Measurements from ENCODE around the gene MED13L.

MED13L gene

GRCh38 chr12:116277467-116278278, at the start of gene MED13L:
Gene MED13L (minus strand): TSS chr12:116277693. CDS start chr12:116277131, 562 bp downstream.
- Histone ChIP-seq H3K27me3 (ENCODE audit: low read depth, low read length) (no peaks in the 10 kb centered on the region), H3K27ac (ENCODE audit: low read length) (peak within 1 kb of the TSS; percentile 88), H3K9me3 (ENCODE audit: control insufficient read depth in 1 of 2, low read length in 2 of 2) (no peaks in the 10 kb centered on the region), H3K4me3 (ENCODE audit: low read depth in 1 of 2, low read length in 2 of 2) (peak within 1 kb of the TSS; percentile 89 to 94), H3K4me1 (ENCODE audit: control insufficient read depth in 1 of 2, insufficient read depth in 2 of 2, low read length in 2 of 2) (peaks cover 11 to 29% of the 10 kb centered on the region in 2 donors), H3K36me3 (ENCODE audit: control insufficient read depth in 1 of 2, insufficient read depth in 2 of 2, low read length in 2 of 2) (no peaks in the 10 kb centered on the region)

DNA sequence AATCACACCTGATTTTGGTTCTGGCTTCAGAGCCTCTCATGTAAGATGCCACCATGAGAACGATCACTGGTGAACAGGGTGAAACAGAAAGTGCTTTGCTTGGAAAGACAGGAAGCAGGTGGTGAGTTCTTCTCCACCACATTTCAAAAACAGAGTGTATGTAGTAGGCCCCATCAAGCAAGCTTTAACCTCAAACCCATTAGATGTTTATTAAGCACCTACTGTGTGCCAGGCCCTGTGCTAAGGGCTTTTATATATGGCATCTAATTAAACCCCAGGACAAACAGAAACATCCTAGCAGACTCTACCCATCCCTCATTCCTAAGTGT, 47.8 kb upstream of the MED13L start:
- Histone ChIP-seq H3K4me1 (ENCODE audit: control insufficient read depth in 1 of 2, insufficient read depth in 2 of 2, low read length in 2 of 2) (peaks cover 0 to 3% of the 10 kb centered on the region in 2 donors), H3K27me3 (ENCODE audit: low read depth, low read length) (no peaks in the 10 kb centered on the region), H3K4me3 (ENCODE audit: low read depth in 1 of 2, low read length in 2 of 2) (no peak overlapping the region), H3K9me3 (ENCODE audit: control insufficient read depth in 1 of 2, low read length in 2 of 2) (no peaks in the 10 kb centered on the region), H3K36me3 (ENCODE audit: control insufficient read depth in 1 of 2, insufficient read depth in 2 of 2, low read length in 2 of 2) (no peaks in the 10 kb centered on the region), H3K27ac (ENCODE audit: low read length) (peak overlapping the region; percentile 27)

GRCh38 chr12:116324654-116325335, 47.3 kb upstream of the MED13L start:
- H3K4me1 ChIP-seq (ENCODE audit: control insufficient read depth in 1 of 2, insufficient read depth in 2 of 2, low read length in 2 of 2): peaks cover 0 to 3% of the 10 kb centered on the region in 2 donors
- H3K27me3 ChIP-seq (ENCODE audit: low read depth, low read length): no peaks in the 10 kb centered on the region
- peak overlapping the region; percentile 27 for H3K27ac ChIP-seq (ENCODE audit: low read length)
- H3K36me3 ChIP-seq (ENCODE audit: control insufficient read depth in 1 of 2, insufficient read depth in 2 of 2, low read length in 2 of 2): no peaks in the 10 kb centered on the region
- H3K4me3 ChIP-seq (ENCODE audit: low read depth in 1 of 2, low read length in 2 of 2): no peak overlapping the region
- no peaks in the 10 kb centered on the region for H3K9me3 ChIP-seq (ENCODE audit: control insufficient read depth in 1 of 2, low read length in 2 of 2)

- H3K4me3 ChIP-seq (ENCODE audit: low read depth in 1 of 2, low read length in 2 of 2): no peak overlapping the region
- peaks cover 10 to 11% of the 10 kb centered on the region in 2 donors for H3K4me1 ChIP-seq (ENCODE audit: control insufficient read depth in 1 of 2, insufficient read depth in 2 of 2, low read length in 2 of 2)
- H3K9me3 ChIP-seq (ENCODE audit: control insufficient read depth in 1 of 2, low read length in 2 of 2): no peaks in the 10 kb centered on the region
- no peaks in the 10 kb centered on the region for H3K27me3 ChIP-seq (ENCODE audit: low read depth, low read length)
- H3K36me3 ChIP-seq (ENCODE audit: control insufficient read depth in 1 of 2, insufficient read depth in 2 of 2, low read length in 2 of 2): no peaks in the 10 kb centered on the region
- no peak overlapping the region for H3K27ac ChIP-seq (ENCODE audit: low read length)
These were observed 46.2 kb upstream of the MED13L start for GRCh38 chr12:116323406-116324386.

DNA sequence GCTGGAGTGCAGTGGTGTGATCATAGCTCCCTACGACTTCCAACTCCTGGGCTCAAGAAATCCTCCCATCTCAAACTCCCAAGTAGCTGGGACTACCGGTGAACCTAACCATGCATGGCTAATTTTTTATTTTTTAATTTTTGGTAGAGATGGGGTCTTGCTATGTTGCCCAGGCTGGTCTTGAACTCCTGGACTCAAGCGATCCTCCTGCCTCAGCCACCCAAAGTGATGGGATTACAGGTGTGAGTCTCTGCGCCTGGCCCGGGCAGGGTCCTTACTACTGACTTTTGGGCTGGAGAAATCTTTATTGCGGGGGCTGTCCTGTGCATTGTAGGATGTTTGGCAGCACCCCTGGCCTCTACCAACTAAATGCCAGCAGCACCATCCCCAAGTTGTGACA, 44.4 kb upstream of the MED13L start:
- Histone ChIP-seq H3K27me3 (ENCODE audit: low read depth, low read length) (no peaks in the 10 kb centered on the region), H3K4me3 (ENCODE audit: low read depth in 1 of 2, low read length in 2 of 2) (no peak overlapping the region), H3K9me3 (ENCODE audit: control insufficient read depth in 1 of 2, low read length in 2 of 2) (no peaks in the 10 kb centered on the region), H3K36me3 (ENCODE audit: control insufficient read depth in 1 of 2, insufficient read depth in 2 of 2, low read length in 2 of 2) (no peaks in the 10 kb centered on the region), H3K27ac (ENCODE audit: low read length) (no peak overlapping the region), H3K4me1 (ENCODE audit: control insufficient read depth in 1 of 2, insufficient read depth in 2 of 2, low read length in 2 of 2) (peaks cover 10 to 19% of the 10 kb centered on the region in 2 donors)

DNA sequence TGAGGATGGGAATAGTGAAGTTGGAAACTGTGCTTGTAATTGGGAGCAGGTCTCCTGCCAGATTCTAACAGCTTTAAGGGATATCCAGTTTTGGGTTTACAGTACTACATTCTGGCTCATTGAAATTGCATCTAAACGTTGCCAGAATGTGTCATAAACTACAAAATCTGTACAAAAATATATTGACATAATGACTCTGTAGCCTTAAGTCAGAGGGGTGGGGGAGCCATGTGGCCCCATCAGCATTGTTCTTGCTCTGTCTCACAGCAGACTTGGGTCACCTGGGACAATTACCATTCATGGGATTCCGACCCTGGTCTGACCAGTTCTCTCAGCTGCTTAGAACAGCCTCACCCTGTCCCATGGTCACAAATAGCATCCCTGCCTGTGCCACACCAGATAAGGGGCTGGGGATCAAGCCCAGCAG, 43.3 kb upstream of the MED13L start:
- no peaks in the 10 kb centered on the region for H3K9me3 ChIP-seq (ENCODE audit: control insufficient read depth in 1 of 2, low read length in 2 of 2)
- no peaks in the 10 kb centered on the region for H3K36me3 ChIP-seq (ENCODE audit: control insufficient read depth in 1 of 2, insufficient read depth in 2 of 2, low read length in 2 of 2)
- no peaks in the 10 kb centered on the region for H3K27me3 ChIP-seq (ENCODE audit: low read depth, low read length)
- peaks cover 10 to 19% of the 10 kb centered on the region in 2 donors for H3K4me1 ChIP-seq (ENCODE audit: control insufficient read depth in 1 of 2, insufficient read depth in 2 of 2, low read length in 2 of 2)
- H3K4me3 ChIP-seq (ENCODE audit: low read depth in 1 of 2, low read length in 2 of 2): no peak overlapping the region
- H3K27ac ChIP-seq (ENCODE audit: low read length): peak overlapping the region; percentile 79

DNA sequence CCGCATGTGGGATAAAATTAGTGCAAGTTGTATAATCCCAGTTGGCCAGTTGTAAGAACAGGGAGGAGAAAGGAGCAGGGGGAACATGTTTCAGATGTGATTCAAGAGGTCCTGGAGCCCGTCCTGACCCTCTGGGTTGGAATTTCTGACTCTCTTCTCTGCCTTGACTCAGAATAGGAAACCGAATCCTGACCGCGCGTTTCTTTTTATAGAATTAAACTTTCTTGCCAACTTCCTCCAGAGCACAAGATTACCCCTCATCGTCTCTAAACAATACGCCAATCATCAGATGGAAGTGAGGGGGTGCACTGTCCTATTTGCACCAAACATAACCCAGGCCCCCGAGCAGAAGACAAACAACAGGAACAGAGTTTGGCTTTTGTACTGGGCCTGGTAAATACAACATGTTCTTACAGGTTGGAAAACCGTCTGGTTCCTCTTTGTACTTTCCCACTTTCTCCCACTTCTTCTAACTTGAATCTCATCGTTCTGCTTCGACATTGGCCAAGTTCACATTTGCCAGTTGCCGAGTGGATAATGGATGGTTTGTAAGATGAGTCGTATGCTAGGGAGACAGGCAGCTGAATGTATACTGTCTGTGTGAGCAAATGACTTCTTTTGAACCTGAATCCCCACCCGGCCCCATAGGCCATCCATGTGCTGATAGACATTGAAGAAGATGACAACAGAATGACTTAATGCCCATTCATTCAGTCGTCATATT, 42.6 kb upstream of the MED13L start:
- Histone ChIP-seq H3K9me3 (ENCODE audit: control insufficient read depth in 1 of 2, low read length in 2 of 2) (no peaks in the 10 kb centered on the region), H3K27me3 (ENCODE audit: low read depth, low read length) (no peaks in the 10 kb centered on the region), H3K36me3 (ENCODE audit: control insufficient read depth in 1 of 2, insufficient read depth in 2 of 2, low read length in 2 of 2) (no peaks in the 10 kb centered on the region), H3K4me1 (ENCODE audit: control insufficient read depth in 1 of 2, insufficient read depth in 2 of 2, low read length in 2 of 2) (peaks cover 10 to 19% of the 10 kb centered on the region in 2 donors), H3K27ac (ENCODE audit: low read length) (peak overlapping the region; percentile 79), H3K4me3 (ENCODE audit: low read depth in 1 of 2, low read length in 2 of 2) (peak overlapping the region in 1 of 2 donors; percentile 40)

DNA sequence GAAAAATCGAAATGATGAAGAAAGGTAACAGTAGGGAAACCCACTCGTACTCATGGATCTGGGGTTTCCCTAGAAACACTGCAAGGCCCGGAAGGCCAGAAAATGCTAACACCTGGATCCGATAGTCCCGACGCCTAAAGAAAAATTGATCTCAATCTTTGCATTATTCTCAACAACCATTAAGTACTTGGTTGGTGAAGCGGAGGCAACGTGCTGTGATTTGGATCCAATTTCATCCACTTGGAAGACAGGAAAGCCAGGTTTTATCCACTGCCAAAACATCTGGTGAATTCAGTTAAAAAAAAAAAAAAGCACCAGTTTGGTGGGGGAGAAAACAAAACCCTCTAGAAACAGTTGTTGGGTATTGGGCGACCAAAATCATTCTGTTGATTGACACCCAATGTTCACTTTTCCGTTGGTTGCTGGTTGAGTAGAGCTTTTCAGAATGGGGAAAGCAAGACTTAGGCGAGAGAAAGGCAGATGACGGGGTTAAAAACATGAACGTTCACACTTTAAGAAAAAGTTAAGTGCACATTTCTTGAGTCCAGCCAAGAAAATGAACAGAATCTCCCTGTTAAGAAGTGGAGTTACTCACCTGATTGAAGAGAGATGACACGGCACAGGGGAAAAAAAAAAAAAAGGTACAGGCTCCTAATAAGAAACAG, 41.9 kb upstream of the MED13L start:
- H3K4me1 ChIP-seq (ENCODE audit: control insufficient read depth in 1 of 2, insufficient read depth in 2 of 2, low read length in 2 of 2): peaks cover 10 to 19% of the 10 kb centered on the region in 2 donors
- no peaks in the 10 kb centered on the region for H3K36me3 ChIP-seq (ENCODE audit: control insufficient read depth in 1 of 2, insufficient read depth in 2 of 2, low read length in 2 of 2)
- H3K4me3 ChIP-seq (ENCODE audit: low read depth in 1 of 2, low read length in 2 of 2): peak overlapping the region in 1 of 2 donors; percentile 40
- peak overlapping the region; percentile 79 for H3K27ac ChIP-seq (ENCODE audit: low read length)
- no peaks in the 10 kb centered on the region for H3K9me3 ChIP-seq (ENCODE audit: control insufficient read depth in 1 of 2, low read length in 2 of 2)
- no peaks in the 10 kb centered on the region for H3K27me3 ChIP-seq (ENCODE audit: low read depth, low read length)

- H3K36me3 ChIP-seq (ENCODE audit: control insufficient read depth in 1 of 2, insufficient read depth in 2 of 2, low read length in 2 of 2): no peaks in the 10 kb centered on the region
- H3K4me3 ChIP-seq (ENCODE audit: low read depth in 1 of 2, low read length in 2 of 2): no peak overlapping the region
- no peaks in the 10 kb centered on the region for H3K9me3 ChIP-seq (ENCODE audit: control insufficient read depth in 1 of 2, low read length in 2 of 2)
- H3K27me3 ChIP-seq (ENCODE audit: low read depth, low read length): no peaks in the 10 kb centered on the region
- peaks cover 10 to 19% of the 10 kb centered on the region in 2 donors for H3K4me1 ChIP-seq (ENCODE audit: control insufficient read depth in 1 of 2, insufficient read depth in 2 of 2, low read length in 2 of 2)
- no peak overlapping the region for H3K27ac ChIP-seq (ENCODE audit: low read length)
These were observed 41.2 kb upstream of the MED13L start for GRCh38 chr12:116318576-116319232.

Measured in muscle layer of duodenum (tissue), 2 donors.